AG09319 (cell line): ENCODE measurements around the gene IL13.
"Not testable (repeated sequence)": the region's sequence is repeated elsewhere in the genome, so short reads cannot be mapped to it uniquely, and the experiment has no call there.

ENCODE experiments used
- DNase-seq: peaks from one replicate; pipeline ENCODE4 v3.0.0-alpha.2; 2010; ENCODE audit warnings: low read depth; ENCODE audit errors: extremely low read depth
- CTCF ChIP-seq: IDR thresholded peaks from 2 replicates; pipeline ENCODE4 v1.5.1; 2011; ENCODE audit warnings: low read depth, mild to moderate bottlenecking, inconsistent platforms, low read length, moderate library complexity

The IL13 gene

DNA sequence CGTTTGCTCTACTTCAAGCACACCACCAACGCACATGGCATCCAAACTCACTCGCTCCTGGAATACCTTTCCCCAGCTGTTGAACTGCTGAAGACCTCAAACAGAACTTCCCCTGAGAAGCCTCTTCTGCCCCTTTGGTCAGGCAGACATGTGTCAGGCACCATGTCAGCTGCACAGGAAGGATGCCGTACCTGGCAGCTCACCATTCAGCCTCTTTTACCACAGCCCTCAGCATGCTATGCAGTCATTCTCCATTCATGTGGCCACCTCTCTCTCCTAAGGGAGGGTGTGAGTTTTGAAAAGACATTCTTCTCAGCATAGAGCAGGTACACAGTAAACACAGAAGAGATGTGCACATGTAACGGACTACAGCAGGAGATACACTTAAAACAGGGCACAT, 30.0 kb downstream of the IL13 start:
- TF ChIP-seq CTCF, result no peak
- no peak for DNase-seq

DNA sequence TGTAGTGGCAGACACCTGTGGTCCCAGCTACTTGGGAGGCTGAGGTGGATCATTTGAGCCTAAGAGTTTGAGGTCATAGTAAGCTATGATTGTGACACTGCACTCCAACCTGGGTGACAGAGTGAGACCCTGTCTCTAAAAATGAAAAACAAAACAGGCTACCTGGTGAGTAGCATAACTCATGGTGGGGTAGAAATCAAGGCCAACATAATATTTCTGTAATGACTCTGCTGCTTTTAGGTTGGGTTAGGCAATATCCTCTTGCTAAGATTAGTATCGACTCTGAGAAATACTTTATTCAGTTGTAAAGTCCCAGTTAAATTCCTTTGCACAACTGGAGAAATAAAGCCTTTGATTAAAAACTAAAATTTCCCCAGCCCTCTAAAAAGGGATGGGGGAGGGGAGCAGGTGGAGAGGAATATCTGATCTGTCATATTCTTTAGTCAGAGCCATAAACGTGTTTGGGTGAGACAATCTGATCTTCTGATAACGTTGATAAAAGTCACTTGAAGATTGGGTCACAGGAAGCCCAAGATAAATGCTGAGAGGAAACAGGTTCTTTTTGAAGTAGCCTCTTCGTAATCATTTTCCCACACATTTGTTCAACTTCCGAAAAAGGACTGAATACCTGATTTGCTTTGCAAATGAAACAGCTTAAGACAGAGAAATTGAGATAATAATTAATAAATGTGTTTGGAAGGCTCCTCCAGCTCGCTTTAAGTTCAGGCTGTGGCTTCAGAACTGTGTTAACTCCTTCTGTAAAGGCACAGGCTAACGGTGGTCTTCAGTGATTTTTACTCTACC, 30.8 kb downstream of the IL13 start:
- DNase-seq, result no peak
- no peak for TF ChIP-seq CTCF

DNA sequence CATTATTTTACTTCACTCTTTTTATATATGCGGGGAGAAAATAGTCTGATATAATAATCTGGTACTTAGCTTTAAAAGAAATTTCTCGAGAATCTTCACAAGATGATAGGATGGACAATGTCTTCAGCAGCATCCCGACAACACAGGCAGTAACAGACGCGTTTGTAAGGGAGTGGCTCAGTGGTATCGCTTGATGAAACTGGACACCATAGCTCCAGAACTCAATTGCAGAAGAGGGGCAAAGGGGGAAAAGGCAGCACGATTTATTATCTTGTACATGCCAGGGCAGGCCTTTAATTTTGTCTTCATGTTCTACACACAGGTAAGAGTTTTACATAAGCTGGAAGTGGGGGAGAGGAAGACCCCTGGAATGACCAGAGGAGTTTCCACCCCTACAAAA, 31.5 kb downstream of the IL13 start:
- TF ChIP-seq CTCF, result no peak
- DNase-seq, result no peak

GRCh38 chr5:132690156-132690555, 32.2 kb downstream of the IL13 start:
- no peak for DNase-seq
- TF ChIP-seq CTCF, result no peak

DNA sequence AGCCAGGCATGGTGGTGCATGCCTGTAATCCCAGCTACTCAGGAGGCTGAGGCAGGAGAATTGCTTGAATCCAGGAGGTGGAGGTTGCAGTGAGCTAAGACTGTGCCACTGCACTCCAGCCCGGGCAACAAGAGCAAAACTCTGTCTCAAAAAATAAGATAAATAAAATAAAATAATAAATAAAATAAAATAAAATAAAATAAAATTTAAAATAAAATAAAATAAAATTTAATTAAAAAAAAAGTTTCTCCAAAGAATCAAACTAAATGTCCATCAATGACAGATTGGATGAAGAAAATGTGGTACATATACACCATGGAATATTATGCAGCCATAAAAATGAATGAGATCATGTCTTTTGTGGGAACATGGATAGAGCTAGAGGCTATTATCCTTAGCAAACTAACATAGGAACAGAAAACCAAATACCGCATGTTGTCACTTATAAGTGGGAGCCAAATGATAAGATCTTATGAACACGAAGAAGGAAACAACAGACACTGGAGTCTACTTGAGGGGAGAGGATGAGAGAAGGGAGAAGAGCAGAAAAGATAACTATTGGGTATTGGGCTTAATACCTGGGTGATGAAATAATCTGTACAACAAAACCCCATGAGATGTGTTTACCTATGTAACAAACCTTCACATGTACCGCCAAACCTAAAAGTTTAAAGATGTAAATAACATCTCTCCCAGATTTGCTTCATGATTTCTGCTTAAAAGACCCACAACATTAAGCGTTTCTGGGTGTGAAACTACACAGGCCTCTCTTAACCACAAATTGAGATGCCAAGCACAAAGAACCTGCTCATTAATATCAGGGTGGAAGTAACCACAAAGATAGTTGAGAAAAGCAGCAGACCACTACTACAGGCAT, 34.0 kb downstream of the IL13 start:
- not testable (repeated sequence) for DNase-seq

DNA sequence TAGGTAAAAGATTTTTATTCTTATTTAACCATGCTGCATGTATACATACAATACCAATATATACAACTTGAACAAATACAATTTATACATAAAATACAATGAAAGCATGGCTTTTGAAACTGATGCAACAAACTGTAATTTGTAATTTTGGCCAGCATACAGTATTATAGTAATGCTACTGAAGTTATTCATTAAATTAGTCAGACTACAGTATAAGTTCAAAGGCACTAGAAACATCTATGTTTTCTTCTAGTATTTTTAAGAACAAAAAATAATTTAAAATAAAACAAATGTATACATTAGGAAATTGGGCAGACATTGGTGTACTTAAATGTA, 34.6 kb downstream of the IL13 start:
- TF ChIP-seq CTCF, result no peak
- DNase-seq, result no peak

DNA sequence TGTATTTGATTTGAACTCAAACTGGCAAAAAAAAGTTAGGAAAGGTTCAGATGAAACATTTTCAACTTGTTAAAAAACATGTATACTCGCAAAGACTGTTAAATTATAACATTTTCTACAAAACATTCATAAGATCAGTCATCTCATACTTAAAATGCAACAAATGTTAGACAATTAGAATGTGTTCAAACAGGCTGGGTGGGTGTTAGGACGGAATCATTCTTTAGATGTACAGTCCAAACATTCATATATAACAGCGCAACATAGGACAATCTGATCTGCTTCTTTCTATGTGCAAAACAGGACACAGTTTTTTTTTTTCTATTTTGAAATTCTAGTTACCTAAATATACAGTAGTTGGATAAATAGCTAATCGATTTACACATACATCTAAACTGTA, 38.0 kb downstream of the IL13 start:
- DNase-seq, result no peak
- TF ChIP-seq CTCF, result no peak

- no peak for DNase-seq
- no peak for TF ChIP-seq CTCF
Measured at GRCh38 chr5:132704875-132705274, 46.9 kb downstream of the IL13 start.
